ENCODE measurements around the gene CCDC150. TPM values are rescaled to one million over a fixed set of nuclear protein-coding genes. Genes with fewer than 3 reads are reported as not detected.

CCDC150 gene
- total RNA-seq, 2 donors from 2014 or later = 0.56 to 1.7 TPM

GRCh38 chr2:196748123-196748522, 108.6 kb downstream of the CCDC150 start:
- DNase-seq (ENCODE audit: low spot score) = no peak
- intact Hi-C loops (cut with DNase I) = no loop called here

- DNase-seq (ENCODE audit: low spot score) = no peak
- intact Hi-C loops (cut with DNase I) = no loop called here
Measured at GRCh38 chr2:196750291-196750923, 110.9 kb downstream of the CCDC150 start.

- peak; percentile 82 for DNase-seq (ENCODE audit: low spot score)
- intact Hi-C loops (cut with DNase I) = no loop called here
Measured at GRCh38 chr2:196750977-196751631, 111.6 kb downstream of the CCDC150 start.

GRCh38 chr2:196758474-196759377, 119.2 kb downstream of the CCDC150 start:
- no peak for DNase-seq (ENCODE audit: low spot score)
- intact Hi-C loops (cut with DNase I) = no loop called here

GRCh38 chr2:196759378-196759706, 119.8 kb downstream of the CCDC150 start:
- DNase-seq (ENCODE audit: low spot score) = no peak
- intact Hi-C loops (cut with DNase I) = no loop called here

- intact Hi-C loops (cut with DNase I) = no loop called here
- no peak for DNase-seq (ENCODE audit: low spot score)
Measured at GRCh38 chr2:196767101-196767500, 127.6 kb downstream of the CCDC150 start.

Other genes with a start within 250 kb of the CCDC150 start
- 10 to 100 TPM in 1 of 2 donors, 1 to 10 TPM in 1; 9.4 to 13.6 TPM for gene HECW2, start 46.2 kb upstream of the CCDC150 start, total RNA-seq
- gene GTF3C3, start 160.0 kb downstream of the CCDC150 start, total RNA-seq = 10 to 100 TPM; 22.8 to 23.6 TPM
- not detected for gene C2orf66, start 169.6 kb downstream of the CCDC150 start, total RNA-seq